SK-N-MC (cell line): ENCODE data around the gene CENPT.
A peak's percentile ranks its signal among the peaks of the same experiment; 100 is the strongest.

Source experiments
- DNase-seq: peaks from one replicate; pipeline ENCODE4 v3.0.0-alpha.2; 2011; ENCODE audit warnings: low read depth, low spot score
- H3K27ac ChIP-seq: fragments of 200-600 bp; sonication (generic); 2 replicates; pipeline ENCODE4 v1.5.1; 2016; ENCODE audit warnings: mixed run types
- H3K36me3 ChIP-seq: fragments of 200-600 bp; sonication (generic); 2 replicates; pipeline ENCODE4 v1.6.1; 2017; ENCODE audit warnings: antibody characterized with exemption, low read length, mixed read lengths; ENCODE audit not compliant: insufficient read depth
- H3K4me3 ChIP-seq: fragments of 200-600 bp; sonication (generic); 2 replicates; pipeline ENCODE4 v1.5.1; 2016
- H3K9ac ChIP-seq: fragments of 200-600 bp; sonication (generic); 2 replicates; pipeline ENCODE4 v1.8.0; 2017; ENCODE audit warnings: mixed run types, mixed read lengths; ENCODE audit not compliant: insufficient read length
- H3K9me3 ChIP-seq: fragments of 200-600 bp; sonication (generic); 2 replicates; pipeline ENCODE4 v1.6.1; 2017; ENCODE audit warnings: low read depth, mild to moderate bottlenecking, antibody characterized with exemption, low read length, moderate library complexity, mixed read lengths
- EZH2 ChIP-seq: fragments of 200-600 bp; sonication (generic); IDR thresholded peaks from one replicate; pipeline ENCODE4 v1.6.1; 2017; ENCODE audit warnings: antibody characterized with exemption
- FOXP2 ChIP-seq: optimal IDR thresholded peaks from 2 replicates; pipeline ENCODE3; 2011; ENCODE audit warnings: mild to moderate bottlenecking, moderate library complexity; ENCODE audit not compliant: insufficient read depth; ENCODE audit errors: extremely low read length, control extremely low read depth
- POLR2AphosphoS5 ChIP-seq: IDR thresholded peaks from 2 replicates; pipeline ENCODE4 v1.6.1; 2012; ENCODE audit warnings: mild to moderate bottlenecking, low read depth, low read length, borderline replicate concordance

Gene CENPT, protein sequence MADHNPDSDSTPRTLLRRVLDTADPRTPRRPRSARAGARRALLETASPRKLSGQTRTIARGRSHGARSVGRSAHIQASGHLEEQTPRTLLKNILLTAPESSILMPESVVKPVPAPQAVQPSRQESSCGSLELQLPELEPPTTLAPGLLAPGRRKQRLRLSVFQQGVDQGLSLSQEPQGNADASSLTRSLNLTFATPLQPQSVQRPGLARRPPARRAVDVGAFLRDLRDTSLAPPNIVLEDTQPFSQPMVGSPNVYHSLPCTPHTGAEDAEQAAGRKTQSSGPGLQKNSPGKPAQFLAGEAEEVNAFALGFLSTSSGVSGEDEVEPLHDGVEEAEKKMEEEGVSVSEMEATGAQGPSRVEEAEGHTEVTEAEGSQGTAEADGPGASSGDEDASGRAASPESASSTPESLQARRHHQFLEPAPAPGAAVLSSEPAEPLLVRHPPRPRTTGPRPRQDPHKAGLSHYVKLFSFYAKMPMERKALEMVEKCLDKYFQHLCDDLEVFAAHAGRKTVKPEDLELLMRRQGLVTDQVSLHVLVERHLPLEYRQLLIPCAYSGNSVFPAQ

DNA sequence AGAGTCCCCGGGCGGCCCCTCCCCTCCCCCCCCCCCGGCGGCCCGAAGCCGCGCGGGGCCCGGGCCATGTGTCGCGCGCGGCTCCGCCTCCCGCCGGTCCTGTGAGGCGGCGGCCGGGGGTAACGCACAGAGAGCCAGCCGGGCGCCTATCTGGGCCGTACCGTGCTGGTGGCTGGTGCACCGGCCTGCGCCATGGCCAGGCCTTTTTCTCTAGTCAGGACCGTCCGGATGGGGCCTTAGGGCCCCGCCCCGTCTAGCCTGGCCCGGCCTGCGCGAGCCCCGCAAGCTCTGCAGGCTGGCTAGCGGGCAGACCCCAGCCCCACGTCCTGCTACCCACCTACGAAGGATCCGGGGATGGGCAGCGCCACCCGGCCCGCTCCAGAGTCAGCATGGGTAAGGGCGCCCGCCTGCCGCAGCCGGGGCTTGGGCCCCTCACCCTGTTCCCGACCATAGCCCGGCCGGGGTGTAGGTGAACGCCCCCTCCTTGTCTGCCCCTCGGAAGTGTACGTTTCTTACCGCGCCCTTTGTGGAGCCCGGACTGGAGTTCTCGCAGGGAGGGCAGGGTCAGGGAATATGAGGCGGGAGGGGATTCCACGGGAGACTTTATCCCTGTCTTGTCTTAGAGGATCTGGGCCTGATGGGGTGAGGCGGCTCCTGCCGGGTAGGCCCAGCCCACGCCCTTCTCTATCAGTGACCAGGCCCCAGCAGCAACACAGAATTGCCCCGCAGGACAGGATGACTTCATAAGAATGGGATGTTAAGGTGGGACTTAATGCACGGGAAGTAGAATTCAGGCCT lies at the start of gene CENPT:
TSS of gene CENPT (minus strand) at position 630 of the 798 bp plus-strand sequence. CDS start 13,834 bp downstream, outside the sequence.
- Histone ChIP-seq H3K36me3 (peaks cover 6% of the 10 kb centered on the region; the same call in 1 of the 2 replicates), H3K9me3 (no peaks in the 10 kb centered on the region), H3K27ac (peak within 1 kb of the TSS; percentile 92), H3K9ac (peak within 1 kb of the TSS; percentile 86), H3K4me3 (peak within 1 kb of the TSS; percentile 83)
- no peak for TF ChIP-seq FOXP2
- TF ChIP-seq POLR2AphosphoS5, result no peak
- TF ChIP-seq EZH2, result no peak
- DNase-seq, result no peak

DNA sequence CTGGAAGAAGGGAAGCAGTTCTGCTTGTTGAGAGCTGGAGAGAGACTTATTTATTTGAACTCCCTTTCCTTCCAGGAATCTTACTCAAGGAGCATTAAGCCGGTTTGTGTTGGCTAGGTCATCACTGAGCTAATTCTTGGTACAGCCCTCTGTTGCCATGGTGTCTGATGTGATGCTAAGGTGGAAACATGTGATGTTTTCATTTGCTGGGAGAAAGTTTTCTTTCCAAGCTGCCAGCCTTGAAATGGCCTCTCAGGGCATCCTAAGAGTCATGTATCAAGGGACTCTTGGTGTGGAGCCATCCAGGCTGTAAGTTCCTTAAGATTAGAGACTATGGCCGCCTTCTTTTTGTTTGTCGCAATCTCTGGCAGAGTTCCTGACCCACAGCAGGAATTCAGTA lies 49.7 kb upstream of the CENPT start:
- Histone ChIP-seq H3K9ac (no peak overlapping the region), H3K9me3 (no peaks in the 10 kb centered on the region), H3K36me3 (no peaks in the 10 kb centered on the region), H3K27ac (no peak overlapping the region), H3K4me3 (no peak overlapping the region)
- no peak for DNase-seq
- no peak for TF ChIP-seq POLR2AphosphoS5
- no peak for TF ChIP-seq FOXP2
- no peak for TF ChIP-seq EZH2

DNA sequence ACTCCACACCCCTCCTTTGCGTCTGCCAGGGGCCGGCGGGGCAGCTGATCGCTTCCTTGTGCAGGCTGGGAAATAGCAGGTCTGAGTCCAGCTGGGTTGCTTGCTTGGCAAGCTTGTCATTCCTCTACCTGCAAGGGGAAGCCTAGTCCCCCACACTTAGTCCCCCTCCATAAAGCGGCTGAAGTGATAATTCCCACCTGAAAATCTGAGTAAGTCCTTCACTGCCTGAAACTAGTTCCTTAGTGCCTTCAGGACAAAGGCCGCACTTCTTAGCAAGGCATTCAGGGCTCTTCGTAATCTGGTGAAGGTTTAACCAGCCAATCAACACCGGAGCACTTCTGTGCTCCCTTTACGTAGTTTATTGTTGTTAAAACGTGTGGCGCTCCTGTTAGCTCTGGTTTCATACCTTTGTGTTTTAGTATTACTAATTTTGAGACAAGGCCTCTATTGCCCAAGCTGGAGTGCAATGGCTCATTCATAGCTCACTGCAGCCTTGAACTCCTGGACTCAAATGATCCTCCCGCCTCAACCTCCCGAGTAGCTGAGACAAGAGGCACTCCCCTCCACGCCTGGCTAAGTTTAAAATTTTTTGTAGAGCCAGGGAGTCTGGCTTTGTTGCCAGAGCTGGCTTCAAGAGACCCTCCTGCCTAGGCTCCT lies 46.4 kb upstream of the CENPT start:
- Histone ChIP-seq H3K9ac (peak overlapping the region; percentile 89), H3K36me3 (no peaks in the 10 kb centered on the region), H3K27ac (no peak overlapping the region), H3K9me3 (no peaks in the 10 kb centered on the region), H3K4me3 (peak overlapping the region; percentile 84)
- DNase-seq, result no peak
- TF ChIP-seq EZH2 (no peak), FOXP2 (no peak), POLR2AphosphoS5 (no peak)

DNA sequence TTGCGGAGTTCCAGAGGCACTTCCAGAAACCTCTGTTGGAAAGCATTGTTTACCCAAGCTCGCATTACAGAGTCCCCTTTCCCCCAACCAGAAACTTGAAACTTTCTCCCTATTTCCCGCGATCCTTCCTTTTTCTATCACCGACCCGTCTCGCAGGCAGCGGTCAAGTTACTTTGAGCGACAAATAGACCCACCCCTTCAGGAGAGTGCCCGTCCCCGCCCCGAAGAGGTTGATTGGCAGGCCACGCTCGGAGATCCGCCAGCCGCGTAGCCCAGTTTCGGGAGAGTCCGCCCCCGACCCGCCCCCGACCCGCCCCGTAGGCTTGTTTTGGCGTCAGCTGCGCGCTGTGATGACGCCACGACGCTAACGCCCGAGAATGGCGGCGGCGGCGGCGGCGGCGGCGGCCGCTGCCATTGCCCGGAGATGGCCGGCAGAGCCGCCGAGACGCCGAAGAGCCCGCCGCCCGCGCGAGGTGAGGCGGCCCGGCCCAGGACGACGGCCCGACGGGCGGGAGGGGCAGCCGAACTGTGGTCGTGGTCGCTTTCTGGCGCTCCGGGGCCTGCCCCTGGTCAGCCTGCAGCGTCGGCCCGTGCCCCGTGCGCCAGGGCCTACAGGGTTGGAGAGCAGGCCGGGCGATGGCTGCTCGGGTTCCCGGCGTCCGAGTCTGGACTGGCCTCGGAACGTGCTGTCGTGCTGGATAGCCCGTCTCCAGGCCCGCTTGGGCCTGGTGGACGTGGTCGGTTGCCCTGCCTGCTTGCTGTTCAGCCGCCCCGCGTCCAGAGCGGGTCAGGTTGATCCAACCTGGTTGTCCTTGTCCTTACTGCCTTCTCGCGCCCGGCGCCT lies 45.6 kb upstream of the CENPT start, which contains the start of gene PSKH1:
TSS of gene PSKH1 (plus strand) at position 356 of the 844 bp plus-strand sequence. CDS start 15,496 bp downstream, outside the sequence.
- H3K36me3 ChIP-seq, result no peaks in the 10 kb centered on the region
- TF ChIP-seq EZH2 (no peak), POLR2AphosphoS5 (peak; percentile 60; the same call in 1 of the 2 replicates), FOXP2 (no peak)
- H3K4me3 ChIP-seq, result peak within 1 kb of the TSS; percentile 84
- H3K27ac ChIP-seq, result no peak within 1 kb of the TSS
- H3K9me3 ChIP-seq, result no peaks in the 10 kb centered on the region
- H3K9ac ChIP-seq, result peak within 1 kb of the TSS; percentile 89
- DNase-seq, result peak; percentile 26

DNA sequence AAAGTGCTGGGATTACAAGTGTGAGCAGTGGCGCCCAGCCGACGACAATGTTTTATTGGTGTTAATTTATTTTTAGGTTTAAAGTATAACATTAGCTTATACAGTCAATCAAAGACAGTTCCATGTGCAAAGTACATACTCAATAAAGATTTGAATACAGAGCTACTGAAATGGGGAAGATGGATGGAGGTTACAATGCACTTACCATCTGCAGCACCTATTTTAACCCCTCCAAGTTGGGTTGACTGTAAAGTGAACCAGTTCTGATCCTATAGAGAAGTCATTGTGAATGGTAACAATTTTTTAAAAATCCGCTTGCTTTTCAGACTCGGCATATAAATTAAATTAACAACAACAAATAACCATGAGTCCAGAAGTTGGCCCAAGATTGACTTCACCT lies 44.9 kb upstream of the CENPT start:
- Histone ChIP-seq H3K27ac (no peak overlapping the region), H3K36me3 (no peaks in the 10 kb centered on the region), H3K9me3 (no peaks in the 10 kb centered on the region), H3K9ac (peak overlapping the region; percentile 73), H3K4me3 (peak overlapping the region; percentile 78)
- DNase-seq, result no peak
- TF ChIP-seq EZH2, result no peak
- TF ChIP-seq FOXP2, result no peak
- no peak for TF ChIP-seq POLR2AphosphoS5

DNA sequence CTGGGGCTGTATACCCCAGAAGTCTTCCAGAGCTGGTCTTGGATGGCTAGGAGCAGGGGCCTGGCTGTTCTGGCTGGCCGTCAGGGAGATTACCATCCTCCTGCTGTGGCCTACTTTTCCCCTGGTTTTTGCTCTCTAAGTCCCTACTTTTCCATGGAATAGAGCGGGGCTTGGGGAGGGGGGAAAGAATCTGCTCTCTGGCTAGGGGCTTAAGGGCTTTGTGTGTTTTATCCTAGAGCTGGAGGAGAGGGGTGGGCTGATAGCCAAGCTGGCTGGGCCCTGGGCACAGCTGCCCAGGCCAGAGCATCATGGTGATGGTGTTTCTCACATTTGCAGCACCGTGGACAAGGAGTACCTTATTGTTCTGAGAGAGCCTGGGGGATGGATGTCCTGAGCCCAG lies 40.8 kb upstream of the CENPT start:
- peaks cover 4% of the 10 kb centered on the region; the same call in 1 of the 2 replicates for H3K36me3 ChIP-seq
- no peaks in the 10 kb centered on the region for H3K9me3 ChIP-seq
- no peak overlapping the region for H3K4me3 ChIP-seq
- TF ChIP-seq FOXP2 (no peak), POLR2AphosphoS5 (no peak), EZH2 (no peak)
- no peak for DNase-seq
- H3K9ac ChIP-seq, result no peak overlapping the region
- H3K27ac ChIP-seq, result no peak overlapping the region

DNA sequence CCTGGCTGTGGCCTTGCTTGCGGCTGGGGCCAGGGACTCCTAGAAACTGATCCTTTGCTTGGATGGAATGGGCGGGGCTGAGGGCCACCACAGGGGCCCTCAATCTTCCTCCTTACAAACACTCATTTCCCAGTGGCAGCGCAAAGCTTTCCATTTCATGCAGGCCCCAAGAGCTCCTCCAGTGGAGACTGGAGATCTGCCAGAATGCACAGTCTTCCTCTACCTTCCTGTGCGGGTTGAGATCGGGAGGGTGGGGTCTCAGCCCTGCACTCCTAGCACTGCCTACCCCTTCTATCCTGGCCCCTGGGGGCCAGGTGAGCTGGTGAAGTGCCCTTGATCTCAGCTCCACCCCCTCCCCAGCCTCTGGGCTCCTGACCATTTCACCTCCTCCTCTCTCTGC lies 38.9 kb upstream of the CENPT start:
- H3K4me3 ChIP-seq, result no peak overlapping the region
- DNase-seq, result no peak
- TF ChIP-seq EZH2, result no peak
- no peak for TF ChIP-seq FOXP2
- no peak for TF ChIP-seq POLR2AphosphoS5
- no peaks in the 10 kb centered on the region for H3K9me3 ChIP-seq
- H3K27ac ChIP-seq, result no peak overlapping the region
- peaks cover 7% of the 10 kb centered on the region; the same call in 1 of the 2 replicates for H3K36me3 ChIP-seq
- no peak overlapping the region for H3K9ac ChIP-seq
